ENCODE results near the gene ASMTL.
"Not testable (repeated sequence)": the region's sequence is repeated elsewhere in the genome, so short reads cannot be mapped to it uniquely, and the experiment has no call there.

ASMTL gene, protein sequence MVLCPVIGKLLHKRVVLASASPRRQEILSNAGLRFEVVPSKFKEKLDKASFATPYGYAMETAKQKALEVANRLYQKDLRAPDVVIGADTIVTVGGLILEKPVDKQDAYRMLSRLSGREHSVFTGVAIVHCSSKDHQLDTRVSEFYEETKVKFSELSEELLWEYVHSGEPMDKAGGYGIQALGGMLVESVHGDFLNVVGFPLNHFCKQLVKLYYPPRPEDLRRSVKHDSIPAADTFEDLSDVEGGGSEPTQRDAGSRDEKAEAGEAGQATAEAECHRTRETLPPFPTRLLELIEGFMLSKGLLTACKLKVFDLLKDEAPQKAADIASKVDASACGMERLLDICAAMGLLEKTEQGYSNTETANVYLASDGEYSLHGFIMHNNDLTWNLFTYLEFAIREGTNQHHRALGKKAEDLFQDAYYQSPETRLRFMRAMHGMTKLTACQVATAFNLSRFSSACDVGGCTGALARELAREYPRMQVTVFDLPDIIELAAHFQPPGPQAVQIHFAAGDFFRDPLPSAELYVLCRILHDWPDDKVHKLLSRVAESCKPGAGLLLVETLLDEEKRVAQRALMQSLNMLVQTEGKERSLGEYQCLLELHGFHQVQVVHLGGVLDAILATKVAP

DNA sequence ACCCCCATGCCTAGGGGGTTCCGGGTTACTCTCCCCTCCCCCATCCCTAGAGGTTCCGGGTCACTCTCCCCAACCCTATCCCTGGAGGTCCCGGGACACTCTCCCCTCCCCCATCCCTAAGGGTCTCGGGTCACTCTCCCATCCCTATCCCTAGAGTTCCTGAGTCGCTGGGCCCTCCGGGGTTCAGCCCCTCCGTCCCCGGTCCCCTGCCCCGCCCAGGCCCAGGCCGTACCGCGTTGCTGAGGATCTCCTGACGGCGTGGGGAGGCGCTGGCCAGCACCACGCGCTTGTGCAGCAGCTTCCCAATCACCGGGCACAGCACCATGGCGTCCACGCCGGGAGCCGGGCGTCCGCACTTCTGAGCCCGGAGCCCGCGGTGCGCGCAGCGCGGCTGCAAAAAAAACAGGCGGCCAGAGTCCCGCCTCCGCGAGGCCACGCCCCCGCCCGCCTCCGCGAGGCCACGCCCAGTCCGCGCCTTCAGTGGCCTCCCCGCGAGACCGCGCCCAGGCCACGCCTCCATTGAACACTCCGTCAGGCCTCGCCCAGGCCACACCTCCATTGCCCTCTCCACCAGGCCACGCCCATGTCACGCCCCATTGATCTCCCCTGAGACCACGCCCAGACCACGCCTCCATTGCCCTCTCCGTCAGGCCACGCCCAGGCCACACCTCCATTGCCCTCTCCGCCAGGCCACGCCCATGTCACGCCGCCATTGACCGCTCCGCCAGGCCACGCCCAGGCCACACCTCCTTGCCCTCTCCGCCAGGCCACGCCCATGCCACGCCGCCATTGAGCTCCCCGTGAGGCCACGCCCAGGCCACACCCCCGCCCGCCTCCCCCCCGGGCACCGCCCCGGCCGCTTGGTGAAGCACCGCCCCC lies at the start of gene ASMTL:
ASMTL (minus strand) TSS at position 394 of the 879 bp plus-strand sequence; CDS start at position 325, 69 bp downstream.
- DNase-seq (ENCODE audit: low read depth), result peak; percentile 99

DNA sequence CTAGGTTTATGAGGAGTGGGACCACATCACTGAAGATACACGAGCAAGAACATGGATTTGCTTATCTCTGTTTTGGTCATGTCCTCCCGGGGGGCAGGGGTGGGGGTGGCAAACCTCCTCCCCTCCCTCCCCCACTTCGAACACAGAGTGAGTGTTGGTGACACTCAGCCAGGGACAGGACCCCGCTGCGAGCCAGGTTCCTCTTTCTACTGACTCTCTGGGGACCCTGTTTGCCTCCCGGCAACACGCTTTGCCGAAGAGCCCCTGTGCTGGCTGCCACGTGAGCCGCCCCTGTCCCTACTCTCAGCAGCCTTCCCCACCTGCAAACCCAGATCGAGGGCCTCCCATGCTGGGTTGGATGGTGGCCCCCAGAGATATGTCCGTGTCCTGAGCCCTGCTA lies 49.5 kb upstream of the ASMTL start:
- no peak for DNase-seq (ENCODE audit: low read depth)

DNA sequence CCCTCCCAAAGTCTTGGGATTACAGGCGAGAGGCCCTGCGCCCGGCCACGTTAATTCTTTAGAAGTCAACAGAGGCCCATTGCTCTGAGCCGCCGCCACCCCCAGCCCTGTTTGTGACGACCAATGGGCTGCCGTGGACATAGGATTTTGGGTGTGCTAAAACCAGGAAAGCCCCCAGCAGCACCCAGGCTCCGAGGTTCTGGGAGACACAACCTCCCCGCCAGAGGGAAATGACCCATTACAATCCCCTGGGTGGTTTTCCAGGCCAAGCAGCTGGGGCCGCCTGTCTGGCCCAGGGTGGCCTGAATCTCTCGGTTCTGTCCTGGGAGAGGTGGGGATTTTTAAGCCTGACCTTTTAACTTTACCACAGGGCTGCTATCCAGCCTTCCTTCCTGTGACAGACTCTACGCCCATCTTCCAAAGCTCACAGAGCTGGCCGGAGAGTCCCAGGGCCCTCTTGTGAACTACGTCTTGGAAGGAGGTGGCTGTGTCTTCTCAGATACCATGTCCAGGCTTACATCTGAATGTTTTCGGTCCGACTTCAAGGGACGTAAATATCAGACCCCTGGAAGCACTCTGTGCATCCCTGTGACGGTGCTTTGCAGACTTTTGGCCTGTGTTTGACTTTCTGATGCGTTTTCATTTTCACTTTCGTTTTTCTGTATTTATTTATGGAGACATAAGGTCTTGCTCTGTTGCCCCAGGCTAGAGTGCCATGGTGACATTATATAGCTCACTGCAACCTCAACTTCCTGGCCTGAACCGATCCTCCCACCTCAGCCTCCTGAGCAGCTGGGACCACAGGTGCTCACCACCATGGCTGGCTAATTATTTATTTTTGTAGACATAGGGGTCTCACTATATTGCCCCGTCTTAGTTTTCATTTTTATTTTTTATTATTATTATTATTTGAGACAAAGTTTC lies 48.3 kb upstream of the ASMTL start:
- DNase-seq (ENCODE audit: low read depth), result peak; percentile 13

DNA sequence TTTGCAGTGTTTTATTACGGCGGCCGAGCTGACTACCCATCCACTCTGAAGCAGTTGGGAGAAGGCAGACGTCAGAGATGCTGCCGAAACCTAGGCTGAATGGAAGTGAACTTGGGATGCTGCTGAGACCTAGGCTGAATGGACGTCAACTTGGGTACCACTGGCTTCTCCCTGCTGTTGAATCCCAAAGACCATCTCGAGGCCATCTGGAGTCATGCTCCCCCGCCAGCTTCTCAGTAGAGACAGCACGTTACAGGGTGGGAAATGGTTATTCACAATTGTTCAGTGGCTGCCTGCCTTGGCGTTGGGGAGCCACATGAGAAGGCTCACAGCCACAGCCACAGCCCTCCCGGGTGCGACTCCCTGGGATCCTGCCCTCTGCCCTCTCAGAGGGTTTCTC lies 43.4 kb upstream of the ASMTL start:
- no peak for DNase-seq (ENCODE audit: low read depth)

DNA sequence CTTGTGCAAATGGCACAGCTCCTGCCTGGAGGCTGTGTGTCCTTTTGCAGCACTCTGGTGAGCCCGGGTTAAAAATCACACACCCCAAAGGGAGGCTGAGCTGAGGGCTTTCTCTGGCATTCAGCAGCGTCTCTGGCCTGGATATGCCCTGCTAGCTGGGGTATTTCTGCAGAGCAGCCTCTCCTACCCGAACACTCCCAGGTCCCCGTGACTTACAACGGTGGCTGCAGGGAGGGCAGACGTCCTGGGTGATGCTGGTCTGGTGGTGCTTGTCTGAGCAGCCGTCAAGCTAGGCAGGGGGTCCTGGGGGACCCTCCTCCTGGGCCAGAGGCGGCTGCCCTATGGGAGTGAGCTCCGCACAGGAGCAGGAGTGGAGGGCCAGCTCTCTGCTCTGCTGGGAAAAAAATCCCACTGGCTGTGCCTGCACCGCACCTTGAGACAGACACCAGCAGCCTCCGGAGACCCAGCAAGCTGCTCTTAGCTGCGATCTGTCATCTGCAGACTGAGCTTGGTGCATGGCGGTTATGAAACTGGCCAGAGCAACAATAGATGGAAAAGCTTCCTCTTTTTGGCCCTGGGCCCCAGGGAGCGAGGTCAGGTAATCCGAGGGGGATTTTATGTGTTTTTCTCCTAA lies 41.3 kb upstream of the ASMTL start:
- no peak for DNase-seq (ENCODE audit: low read depth)

DNA sequence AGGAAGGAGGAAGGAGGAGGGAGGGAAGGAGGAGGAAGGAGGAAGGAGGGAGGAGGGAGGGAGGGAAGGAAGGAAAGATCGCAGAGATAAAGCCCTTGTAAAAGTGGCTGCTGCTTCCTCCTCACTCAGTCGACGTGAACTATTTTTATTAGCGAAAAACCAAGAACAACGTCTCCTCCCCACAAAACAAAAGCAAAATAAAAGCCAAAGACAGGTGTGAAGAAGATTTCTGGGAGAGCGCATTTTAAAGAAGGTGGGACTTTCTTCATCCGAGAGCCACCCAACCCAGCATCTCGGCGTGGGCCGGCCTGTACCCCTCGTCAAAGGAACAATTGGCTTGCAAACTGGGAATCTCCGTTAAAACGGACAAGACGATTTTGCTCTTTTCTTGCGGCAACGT lies 40.7 kb upstream of the ASMTL start:
- no peak for DNase-seq (ENCODE audit: low read depth)

DNA sequence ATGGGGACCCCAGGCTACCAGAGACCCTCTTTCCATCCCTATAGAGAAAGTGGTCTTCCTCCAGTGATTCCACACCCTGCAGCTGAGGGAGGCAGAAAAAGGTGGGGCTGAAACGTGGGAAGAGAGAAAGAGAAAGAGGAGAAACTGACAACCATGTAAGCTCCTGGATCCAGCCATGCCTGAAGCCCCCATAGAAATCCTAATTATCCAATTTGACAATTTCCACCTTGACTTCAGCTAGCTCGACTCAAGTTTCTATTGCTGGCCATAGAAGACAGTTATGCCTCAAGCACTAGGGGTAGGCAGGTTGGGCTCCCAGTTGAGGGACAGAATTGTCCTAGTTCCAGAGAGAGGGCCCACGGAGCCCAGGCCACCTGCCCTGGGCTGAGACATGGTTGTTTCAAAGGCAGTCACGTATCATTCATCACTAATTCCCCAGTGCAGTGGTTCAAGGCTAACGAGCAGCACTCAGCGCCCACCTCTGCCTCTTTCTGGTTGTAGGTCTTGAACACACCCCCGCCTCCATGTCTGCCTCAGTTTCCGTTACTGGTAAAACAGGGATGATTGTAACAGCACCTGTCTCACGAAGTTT lies 39.8 kb upstream of the ASMTL start:
- no peak for DNase-seq (ENCODE audit: low read depth)

DNA sequence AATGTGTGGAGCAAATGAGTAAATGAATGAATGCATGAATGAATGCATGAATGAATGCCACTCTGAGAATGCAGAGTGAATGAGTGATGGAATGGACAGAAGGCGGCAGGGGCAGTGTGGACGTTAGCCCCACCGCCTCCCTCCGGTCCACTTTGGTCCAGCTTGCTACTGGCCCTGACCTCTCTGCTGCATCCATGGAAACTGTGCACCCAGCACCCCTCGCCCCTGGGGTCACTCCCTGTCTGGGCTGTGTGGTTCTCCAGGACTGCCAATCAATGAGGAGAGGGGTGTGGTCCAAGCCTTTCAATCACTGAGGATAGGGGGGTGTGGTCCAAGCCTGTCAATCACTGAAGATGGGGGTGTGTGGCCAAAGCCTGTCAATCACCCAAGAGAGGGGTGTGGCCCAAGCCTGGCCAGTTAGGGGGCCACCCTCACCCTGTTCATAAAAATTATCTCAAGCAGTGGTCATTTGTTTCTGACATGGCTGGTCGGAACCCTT lies 39.2 kb upstream of the ASMTL start:
- peak; percentile 21 for DNase-seq (ENCODE audit: low read depth)

DNA sequence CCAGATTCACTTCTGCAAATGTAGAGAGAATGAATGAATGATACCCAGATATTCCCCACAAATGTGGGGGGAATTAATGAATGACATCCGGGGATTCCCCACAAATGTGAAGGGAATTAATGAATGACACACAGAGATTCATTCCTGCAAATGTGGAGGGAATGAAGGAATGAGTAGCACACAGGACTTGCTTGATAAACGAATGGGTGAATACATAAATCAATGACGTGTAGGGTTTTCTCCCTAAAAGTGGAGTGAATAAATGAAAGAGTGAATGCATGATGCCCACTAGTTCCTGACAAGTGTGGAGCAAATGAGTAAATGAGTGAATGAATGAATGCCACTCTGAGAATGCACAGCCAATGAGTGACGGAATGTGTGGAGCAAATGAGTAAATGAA lies 38.5 kb upstream of the ASMTL start:
- DNase-seq (ENCODE audit: low read depth), result not testable (repeated sequence)

DNA sequence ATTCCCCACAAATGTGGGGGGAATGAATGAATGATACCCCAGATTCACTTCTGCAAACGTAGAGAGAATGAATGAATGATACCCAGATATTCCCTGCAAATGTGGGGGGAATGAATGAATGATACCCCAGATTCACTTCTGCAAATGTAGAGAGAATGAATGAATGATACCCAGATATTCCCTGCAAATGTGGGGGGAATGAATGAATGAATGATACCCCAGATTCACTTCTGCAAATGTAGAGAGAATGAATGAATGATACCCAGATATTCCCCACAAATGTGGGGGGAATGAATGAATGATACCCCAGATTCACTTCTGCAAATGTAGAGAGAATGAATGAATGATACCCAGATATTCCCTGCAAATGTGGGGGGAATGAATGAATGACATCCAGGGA lies 38.0 kb upstream of the ASMTL start:
- not testable (repeated sequence) for DNase-seq (ENCODE audit: low read depth)

DNA sequence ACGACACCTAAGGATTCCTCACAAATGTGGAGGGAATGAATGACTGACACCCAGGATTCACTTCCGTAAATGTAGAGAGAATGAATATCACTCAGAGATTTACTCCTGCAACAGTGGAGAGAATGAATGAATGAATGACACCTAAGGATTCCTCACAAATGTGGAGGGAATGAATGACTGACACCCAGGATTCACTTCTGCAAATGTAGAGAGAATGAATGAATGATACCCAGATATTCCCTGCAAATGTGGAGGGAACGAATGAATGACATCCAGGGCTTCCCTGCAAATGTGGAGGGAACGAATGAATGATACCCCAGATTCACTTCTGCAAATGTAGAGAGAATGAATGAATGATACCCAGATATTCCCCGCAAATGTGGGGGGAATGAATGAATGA lies 36.6 kb upstream of the ASMTL start:
- not testable (repeated sequence) for DNase-seq (ENCODE audit: low read depth)

DNA sequence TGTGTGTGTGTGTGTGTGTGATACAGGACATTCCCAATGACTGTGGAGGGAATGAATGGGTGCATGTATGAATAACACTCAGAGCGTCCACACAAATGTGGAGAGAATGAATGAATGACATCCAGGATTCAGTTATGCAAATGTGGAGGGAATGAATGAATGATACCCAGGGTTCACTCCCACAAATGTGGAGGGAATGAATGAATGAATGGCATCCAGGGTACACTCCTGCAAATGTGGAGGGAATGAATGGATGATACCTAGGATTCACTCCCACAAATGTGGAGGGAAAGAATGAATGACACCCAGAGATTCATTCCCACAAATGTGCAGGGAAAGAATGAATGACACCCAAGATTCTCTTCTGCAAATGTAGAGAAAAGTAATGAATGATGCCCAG lies 36.0 kb upstream of the ASMTL start:
- DNase-seq (ENCODE audit: low read depth), result no peak

DNA sequence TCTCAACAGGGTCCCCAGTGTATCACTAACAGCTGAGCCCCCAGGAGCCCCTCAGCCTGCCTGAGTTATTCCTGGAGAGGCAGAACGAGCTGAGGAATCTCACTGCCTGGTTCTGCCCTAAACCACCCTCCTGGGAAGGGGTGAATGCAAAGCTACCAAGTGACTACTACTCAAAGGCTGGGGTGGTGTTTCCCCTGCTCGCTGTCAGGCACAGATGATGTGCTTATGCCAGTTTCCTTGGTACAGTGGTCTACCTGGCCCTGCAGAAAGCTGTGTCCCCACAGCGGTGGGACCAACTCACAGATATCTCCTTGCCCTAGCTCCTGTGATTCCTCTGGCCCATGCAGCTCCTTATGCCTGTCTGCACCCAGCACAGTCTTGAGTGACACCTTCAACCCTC lies 35.4 kb upstream of the ASMTL start:
- DNase-seq (ENCODE audit: low read depth), result no peak

DNA sequence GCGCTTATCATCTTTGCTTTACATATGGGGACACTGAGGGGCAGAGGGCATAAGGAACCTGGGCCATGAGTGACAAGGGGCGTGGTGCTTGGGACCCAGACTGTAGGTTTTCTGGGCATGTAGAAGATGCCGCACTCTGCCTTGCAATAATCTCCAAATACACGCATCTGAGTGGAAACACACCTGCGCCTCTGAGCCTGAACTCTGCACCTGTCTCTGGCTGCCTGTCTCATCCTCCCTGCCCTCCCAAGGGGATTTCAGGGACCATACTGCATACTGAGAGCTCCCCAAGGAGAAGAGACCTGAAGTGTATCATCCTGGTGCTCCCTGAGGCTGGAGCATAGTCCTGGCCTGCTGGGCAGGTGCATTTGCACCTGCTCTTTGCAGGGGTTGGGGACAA lies 34.7 kb upstream of the ASMTL start:
- no peak for DNase-seq (ENCODE audit: low read depth)

DNA sequence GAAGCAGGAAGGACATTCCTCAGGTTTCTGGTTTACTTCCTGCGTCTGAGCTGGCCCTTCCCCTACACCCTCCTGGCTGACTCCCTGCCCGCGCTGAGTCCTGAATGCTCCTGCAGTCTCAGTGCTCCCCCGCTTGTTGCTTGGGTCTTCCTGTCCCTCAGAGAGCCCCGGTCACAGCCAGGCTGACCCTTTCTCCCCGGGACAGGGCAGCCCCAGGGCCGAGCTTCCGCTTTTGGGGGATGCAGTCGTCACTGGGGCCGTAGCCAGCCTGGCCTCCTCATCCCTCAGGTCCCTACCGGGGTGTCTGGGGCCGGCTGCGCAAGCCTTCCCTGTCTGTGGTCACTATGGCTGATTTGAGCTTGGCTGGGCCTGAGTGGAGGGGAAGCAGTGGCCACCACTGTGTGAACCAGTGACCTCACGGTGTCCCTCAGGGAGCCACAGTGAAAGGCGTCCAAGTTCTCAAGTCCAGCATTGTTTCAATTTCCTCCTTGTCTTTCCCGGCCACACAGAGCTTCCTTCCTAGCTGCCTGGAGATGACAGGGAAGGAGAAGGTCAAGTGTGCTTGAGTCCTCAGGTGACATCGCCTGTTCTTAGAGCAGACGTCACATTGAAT lies 34.1 kb upstream of the ASMTL start:
- no peak for DNase-seq (ENCODE audit: low read depth)

DNA sequence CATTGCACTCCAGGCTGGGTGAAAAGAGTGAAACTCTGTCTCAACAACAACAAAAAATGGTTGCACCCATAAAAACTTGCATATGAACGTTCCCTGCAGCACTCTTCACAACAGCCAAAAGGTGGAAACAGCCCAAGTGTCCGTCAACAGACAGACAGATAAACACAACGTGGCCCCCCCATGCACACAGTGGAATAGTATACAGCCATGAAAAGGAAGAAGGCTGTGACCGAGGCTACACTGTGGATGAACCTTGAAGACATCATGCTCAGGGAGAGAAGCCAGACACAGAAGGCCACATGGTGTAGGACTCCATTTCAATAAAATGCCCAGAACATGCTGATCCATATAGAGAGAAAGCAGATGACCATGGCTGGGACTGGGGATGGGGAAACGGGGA lies 33.5 kb upstream of the ASMTL start:
- DNase-seq (ENCODE audit: low read depth), result no peak

DNA sequence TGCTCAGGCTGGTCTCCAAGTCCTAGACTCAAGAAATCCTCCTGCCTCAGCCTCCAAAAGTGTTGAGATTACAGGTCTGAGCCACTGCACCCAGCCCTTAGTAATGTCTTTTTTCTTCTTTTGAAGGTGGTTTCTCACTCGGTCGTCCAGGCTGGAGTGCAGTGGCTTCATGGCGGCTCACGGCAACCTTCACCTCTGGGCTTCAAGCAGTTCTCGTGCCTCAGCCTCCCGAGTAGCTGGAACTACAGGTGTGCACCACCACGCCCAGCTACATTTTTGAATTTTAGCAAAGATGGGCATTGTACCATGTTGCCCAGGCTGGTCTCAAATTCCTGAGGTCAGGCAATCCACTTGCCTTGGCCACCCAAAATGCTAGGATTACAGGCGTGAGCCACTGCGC lies 32.3 kb upstream of the ASMTL start:
- DNase-seq (ENCODE audit: low read depth), result no peak

DNA sequence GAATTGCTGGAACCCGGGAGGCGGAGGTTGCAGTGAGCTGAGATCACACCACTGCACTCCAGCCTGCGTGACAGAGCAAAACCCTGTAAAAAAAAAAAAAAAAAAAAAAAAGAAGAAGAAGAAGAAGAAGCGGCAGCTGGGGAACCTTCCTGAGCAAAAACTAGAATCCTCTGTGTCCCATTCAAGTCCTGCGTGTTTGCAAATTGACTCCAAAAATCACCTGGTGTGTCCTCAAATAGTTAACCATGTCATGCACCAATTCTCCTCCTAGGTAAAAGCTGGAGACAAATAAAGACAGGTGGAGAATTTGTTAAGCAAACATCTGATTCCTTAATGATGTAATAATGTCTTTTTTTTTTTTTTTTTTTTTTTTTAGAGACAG lies 31.9 kb upstream of the ASMTL start:
- DNase-seq (ENCODE audit: low read depth), result no peak

DNA sequence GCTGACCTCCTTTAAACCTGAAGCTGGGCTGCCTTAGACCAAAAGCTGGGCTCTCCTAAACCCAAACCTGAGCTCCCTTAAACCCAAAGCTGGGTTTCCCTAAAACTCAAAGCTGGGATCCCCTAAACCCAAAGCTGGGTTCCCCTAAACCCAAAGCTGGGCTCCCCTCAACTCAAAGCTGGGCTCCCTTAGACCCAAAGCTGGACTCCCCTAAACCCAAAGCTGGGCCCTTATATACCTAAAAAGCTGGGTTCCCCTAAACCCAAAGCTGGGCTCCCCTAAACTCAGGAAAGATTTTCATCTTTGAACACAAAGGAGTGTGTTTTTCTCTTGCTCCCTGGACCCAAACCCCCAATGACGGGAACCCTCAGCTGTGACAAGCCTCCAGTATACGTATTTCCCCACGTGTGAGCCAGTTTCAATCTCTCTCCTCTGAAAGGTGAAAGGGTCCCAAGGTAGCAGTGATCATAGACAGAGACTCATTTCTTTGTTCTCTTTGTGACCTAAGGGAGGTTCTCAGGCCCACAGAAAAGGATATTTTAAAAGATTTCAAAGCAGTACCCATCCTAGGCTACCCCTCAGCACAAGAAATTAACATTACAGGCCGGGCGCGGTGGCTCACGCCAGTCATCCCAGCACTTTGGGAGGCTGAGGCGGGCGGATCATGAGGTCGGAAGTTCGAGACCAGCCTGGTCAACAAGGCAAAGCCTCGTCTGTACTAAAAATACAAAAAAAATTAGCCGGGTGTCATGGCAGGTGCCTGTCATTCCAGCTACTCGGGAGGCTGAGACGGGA lies 31.3 kb upstream of the ASMTL start:
- no peak for DNase-seq (ENCODE audit: low read depth)
